ENCODE measurements around the gene CHST8.
"Not testable (repeated sequence)": the region's sequence is repeated elsewhere in the genome, so short reads cannot be mapped to it uniquely, and the experiment has no call there.

Gene CHST8

DNA sequence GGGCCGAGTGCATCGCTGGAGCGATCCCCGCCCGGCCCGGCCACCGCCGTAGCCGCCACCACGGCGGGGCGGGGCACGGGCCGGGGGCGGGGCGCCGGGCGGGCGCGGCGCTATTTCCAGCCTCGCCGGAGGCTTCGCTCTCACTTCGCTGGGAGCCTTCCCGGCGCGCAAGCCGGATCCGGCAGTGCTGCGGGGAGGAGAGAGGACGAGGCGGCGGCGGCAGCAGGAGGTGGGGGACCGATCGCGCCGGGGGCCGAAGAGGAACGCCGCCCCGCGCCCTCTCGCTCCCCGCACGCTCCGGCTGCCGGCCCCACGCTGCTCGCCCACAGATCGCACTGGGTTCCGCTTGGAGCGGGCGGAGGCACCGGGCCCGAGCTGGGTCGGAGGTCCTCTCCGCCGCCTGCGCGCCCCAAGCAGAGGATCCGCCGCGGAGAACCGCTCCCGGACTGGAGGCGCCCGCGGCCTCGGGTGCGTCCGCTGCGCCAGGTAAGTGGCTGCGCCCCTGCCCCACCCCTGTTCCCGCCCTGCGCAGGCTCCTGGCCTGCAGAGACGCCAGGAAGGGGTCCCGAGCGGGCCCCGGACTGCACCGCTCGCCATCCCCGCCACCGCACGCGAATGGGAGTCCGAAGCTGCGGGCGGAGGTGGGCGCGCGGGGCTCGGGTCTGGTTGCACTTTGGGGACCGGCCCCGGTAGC lies at the start of gene CHST8:
Gene CHST8, plus strand, starts transcription at position 143 of the 694 bp plus-strand sequence. CDS start 67,309 bp downstream, outside the sequence.
- DNase-seq, result no peak

GRCh38 chr19:33572929-33573328 lies 48.8 kb upstream of the CHST8 start:
- no peak for DNase-seq

- no peak for DNase-seq
Measured at GRCh38 chr19:33574824-33575223, 46.9 kb upstream of the CHST8 start.

DNA sequence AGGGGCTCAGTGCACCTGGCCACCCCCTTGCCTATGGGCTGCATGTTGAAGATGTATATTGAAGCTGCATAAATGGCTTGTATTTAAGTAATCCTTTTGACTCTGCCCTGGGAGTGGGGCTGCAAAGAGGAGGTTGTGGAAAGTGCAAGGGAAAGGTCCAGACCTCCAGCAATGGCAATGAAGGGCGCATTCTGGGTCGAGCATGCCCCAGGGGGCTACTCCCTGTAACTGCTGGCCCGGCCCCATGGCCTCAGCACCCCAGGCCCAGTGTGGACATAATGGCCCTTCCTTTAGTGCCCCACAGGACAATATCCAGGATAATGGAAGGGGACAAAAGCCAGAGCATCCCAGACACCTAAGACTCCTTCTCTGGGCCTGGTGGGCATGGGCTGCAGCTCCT lies 43.1 kb upstream of the CHST8 start:
- no peak for DNase-seq

- DNase-seq, result no peak
Measured at GRCh38 chr19:33580026-33580644, 41.6 kb upstream of the CHST8 start.

- no peak for DNase-seq
Measured at GRCh38 chr19:33580645-33581037, 41.1 kb upstream of the CHST8 start.

GRCh38 chr19:33582914-33583313 lies 38.8 kb upstream of the CHST8 start:
- DNase-seq, result no peak

DNA sequence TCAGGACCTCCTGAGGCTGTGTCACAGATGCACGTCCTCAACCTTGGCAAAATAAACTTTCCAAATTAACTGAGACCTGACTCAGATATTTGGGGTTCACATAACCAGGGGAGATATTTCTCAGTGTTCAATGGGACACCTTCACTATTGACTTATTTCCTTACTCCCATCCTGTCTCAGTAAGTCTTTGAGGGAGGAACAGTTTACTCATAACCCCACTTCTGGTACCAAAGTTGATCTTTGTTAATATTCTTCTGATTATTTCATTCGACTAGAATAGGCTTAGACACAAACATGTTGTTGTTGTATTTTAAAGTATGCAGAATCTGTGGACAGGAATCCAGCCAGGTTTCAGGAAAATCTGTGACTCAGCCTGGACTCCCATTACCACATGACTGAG lies 34.6 kb upstream of the CHST8 start:
- no peak for DNase-seq

DNA sequence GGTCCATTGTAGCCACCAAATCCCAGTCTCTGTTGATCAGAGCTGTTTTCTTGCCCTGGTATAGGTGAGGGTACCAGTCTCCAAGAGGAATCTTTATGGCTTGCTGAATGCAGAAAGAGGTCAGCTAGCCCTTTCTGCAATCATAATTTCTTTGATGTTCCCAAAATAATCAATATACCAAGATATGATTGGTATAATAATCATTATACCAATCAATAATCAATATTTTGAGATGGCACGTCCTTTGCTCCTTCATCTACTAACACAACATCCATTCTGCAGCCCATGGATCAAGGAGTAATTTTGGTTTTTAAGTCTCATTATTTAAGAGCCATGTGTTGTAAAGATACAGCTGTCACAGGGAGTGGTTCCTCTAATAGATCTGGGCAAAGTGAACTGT lies 31.5 kb upstream of the CHST8 start:
- DNase-seq, result no peak

- no peak for DNase-seq
Measured at GRCh38 chr19:33595783-33596182, 26.0 kb upstream of the CHST8 start.

GRCh38 chr19:33601583-33601982 lies 20.2 kb upstream of the CHST8 start:
- DNase-seq, result no peak

DNA sequence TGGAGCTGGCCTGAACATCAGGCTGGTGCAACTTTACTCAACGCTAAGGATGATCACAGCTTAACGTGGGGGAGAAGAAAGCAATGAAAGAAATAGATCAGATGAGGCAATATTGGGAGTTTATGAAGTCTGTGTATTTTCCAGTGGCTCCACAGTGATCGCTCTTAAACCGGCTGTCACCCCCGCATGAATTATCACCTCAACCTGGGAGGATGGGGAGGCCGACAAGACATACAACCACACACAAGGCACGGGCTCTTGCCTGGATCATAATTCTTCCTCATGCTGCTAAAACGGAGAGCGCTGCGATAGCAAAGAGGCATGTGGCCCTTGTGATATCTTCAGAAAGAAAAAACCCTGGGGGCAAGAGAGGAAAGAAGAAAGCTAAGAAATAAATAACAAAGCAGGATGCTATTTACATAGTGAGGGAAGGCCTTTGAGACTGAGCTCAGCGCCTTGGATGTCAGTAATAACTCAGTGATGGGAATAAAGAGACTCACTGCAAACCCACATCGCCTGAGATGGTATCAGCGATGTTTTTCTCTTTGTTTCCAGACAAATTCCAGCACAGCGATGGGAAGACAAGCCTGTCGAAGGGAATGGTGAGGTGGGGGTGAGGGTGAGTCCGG lies 19.1 kb upstream of the CHST8 start:
- DNase-seq, result no peak

DNA sequence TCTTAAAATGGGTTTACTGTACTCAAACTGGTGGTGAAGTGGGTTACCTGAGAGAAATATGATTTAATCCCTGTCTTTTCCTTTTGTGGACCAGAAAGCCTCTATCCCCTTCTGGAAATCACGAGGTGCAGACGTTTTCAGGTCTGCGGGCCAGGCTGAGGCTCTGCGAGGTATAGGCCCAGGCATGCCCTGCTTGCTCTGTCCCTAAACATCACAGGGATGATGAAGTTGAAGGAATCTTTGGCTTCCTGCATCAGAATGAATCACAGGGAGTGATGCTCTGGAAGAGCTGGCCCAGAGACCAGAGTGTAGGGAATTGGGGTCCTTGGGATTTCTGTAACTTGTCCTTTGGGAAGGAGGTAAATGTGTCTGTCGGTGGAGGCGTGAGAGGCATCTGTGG lies 18.4 kb upstream of the CHST8 start:
- no peak for DNase-seq

- no peak for DNase-seq
Measured at GRCh38 chr19:33604651-33605050, 17.1 kb upstream of the CHST8 start.

GRCh38 chr19:33605803-33606295 lies 15.9 kb upstream of the CHST8 start:
- DNase-seq, result not testable (repeated sequence)

GRCh38 chr19:33606556-33606955 lies 15.2 kb upstream of the CHST8 start:
- DNase-seq, result no peak

DNA sequence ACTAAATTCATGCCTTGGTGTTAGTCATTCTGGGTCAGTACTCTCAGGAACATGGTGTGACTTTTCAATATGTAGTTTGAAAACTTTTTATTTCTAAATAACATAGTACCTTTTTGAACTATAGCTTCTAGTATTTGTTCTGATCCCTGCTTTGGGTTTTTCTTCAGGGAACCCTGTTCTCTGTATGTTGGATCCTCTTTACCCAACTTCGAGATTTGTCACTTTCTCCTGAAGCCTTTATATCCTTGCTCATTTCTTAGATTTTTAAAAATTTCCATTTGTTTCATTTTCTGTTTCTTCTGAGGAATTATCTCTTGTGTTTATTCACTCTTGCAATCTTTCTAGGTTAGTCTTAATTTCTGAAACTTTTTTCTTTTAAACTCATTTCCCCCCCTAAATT lies 12.4 kb upstream of the CHST8 start:
- no peak for DNase-seq

DNA sequence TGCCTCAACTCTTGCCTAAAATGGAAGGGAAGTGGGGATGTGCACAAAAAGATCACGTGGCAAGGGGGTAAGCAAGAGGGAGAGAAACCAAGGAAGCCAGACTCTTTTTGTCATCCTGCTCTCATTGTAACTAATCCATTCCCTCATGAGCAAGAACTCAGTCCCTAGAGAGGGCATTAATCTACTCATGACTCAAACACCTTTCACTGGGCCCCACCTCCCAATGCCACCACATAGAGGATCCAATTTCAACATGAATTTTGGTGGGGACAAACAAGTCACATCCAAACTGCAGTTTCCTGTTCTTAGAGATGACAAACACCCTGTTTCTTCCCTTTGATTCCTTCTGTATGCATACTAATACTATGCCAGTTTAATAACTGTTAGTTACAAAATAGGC lies 11.2 kb upstream of the CHST8 start:
- no peak for DNase-seq

GRCh38 chr19:33612928-33613619 lies 8.7 kb upstream of the CHST8 start:
- no peak for DNase-seq

GRCh38 chr19:33613620-33614000 lies 8.1 kb upstream of the CHST8 start:
- no peak for DNase-seq

DNA sequence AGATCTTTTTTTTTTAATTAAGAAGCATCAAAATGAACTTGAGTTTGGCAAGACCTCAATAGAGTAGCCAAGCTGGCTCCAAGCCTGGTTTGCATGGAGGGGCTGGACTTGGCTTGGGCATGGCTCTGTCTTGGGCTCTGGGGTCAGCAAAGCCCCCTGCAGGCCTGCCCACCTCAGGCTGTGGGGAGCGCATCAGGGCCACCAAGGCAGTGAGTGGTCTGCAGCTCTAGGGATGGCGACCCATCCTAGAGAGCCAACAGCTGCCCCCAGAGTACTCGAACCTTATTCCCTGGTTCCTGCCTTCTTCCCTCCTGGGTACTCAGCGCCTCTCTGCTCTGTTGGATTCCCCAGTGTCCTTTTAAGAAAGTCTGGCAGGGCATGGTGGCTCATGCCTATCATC lies 5.4 kb upstream of the CHST8 start:
- DNase-seq, result no peak

DNA sequence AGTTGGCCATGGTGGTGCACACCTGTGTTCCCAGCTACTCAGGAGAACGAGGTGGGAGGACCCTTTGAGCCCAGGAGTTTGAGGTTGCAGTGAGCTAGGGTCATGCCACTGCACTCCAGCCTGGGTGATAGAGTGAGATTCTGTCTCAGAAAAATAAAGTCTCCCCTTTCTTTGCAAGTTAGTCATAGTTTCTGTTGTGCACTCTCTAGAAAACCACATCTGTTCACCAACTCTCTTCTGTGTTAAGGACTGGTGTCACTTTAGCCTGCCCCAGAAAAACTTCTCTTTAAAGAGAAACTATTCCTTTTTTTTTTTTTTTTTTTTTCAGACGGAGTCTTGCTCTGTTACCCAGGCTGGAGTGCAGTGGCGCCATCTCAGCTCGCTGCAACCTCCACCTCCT lies 4.9 kb upstream of the CHST8 start:
- DNase-seq, result no peak

DNA sequence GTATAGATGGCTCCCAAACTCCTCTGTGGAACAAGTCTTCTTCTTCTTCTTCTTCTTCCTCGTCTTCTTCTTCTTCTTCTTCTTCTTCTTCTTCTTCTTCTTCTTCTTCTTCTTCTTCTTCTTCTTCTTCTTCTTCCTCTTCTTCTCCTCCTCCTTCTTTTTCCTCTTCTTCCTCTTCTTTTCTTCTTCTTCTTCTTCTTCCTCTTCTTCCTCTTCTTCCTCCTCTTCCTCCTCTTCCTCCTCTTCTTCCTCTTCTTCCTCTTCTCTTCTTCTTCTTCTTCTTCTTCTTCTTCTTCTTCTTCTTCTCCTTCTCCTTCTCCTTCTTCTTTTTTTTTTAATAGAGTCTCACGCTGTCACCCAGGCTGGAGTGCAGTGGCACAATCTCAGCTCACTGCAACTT lies 3.4 kb upstream of the CHST8 start:
- DNase-seq, result not testable (repeated sequence)

DNA sequence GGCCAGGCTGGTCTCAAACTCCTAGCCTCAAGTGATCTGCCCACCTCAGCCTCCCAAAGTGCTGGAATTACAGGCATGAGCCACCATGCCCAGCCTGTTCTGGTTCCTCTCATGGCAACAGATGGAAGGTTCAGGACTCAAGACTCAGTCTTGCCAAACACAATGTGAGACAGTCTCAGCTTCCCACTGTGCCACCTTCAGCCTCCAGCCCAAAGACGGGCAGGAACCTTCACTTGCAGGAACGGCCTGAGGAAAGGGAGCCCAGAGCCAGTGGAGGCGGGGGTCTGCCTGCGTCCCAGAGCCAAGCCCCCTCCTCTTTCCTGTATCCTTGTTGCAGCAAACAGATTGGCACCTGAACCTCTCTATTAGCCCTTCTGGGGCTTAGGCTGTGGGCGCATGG lies 2.9 kb upstream of the CHST8 start:
- DNase-seq, result no peak
